ENCODE results near the gene GUCA2A.

The GUCA2A gene

GRCh38 chr1:42114229-42114628 lies 50.3 kb downstream of the GUCA2A start:
- no peak overlapping the region for H3K4me3 ChIP-seq
- no peaks in the 10 kb centered on the region for H4K20me1 ChIP-seq
- no peaks in the 10 kb centered on the region for H3K9me3 ChIP-seq (replicated peaks in 1 of 11)
- H3K36me3 ChIP-seq: no peaks in the 10 kb centered on the region
- H3K9ac ChIP-seq: no peak overlapping the region
- no peak for TF ChIP-seq Cebpa-rat (IDR thresholded peaks at IDR 0.05)
- no peaks in the 10 kb centered on the region for H3K4me1 ChIP-seq
- H3K27me3 ChIP-seq: no peaks in the 10 kb centered on the region
- H3K27ac ChIP-seq: no peak overlapping the region
- no peak overlapping the region for H3K4me2 ChIP-seq

All from BLaER1 treated with 17β-estradiol and CSF1 and Interleukin-3, amounts not matched to agents 10 nM and 100 nM (cell line).